Activated CD4-positive, CD25-positive, alpha-beta regulatory T cell treated with anti-CD3 and anti-CD28 coated beads, Interleukin-2, amount 50 U/mL, for 72 hours (primary cell): Measurements from ENCODE around the gene NXPH2.

ENCODE experiments used
- DNase-seq: peaks from one replicate; pipeline ENCODE4 v3.0.0; 2021

The NXPH2 gene

GRCh38 chr2:138779781-138780445, at the start of gene NXPH2:
Gene NXPH2 (minus strand): TSS chr2:138780390. CDS start chr2:138780241, 149 bp downstream.
- no peak for DNase-seq

DNA sequence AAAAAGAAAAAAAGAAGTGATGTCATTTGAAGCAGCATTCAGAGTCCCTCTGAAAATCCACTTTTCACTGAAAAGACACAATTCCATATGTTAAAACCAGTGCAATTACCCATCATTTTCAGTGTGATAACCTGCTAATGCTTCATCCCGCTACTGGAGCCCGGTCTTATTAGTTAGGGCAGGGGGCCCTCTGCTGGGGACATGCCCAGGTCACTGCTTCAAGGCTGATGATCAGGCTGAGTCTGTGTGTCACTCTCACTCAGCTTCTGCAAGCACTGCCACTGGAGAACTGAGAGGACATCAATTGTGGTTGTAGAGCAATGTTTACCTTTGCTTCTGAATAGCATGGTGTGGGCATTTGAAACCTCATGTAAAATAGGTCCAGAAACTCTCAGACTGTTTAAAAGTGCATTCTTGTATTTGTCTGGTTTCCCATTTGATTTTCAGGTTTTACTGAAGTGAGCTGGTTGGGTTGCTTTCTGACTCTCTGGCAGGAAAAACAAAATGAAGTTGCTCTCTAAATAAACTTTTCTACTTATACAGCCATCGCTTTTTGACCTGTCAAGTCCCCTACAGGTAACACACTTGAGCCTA, 49.2 kb upstream of the NXPH2 start:
- no peak for DNase-seq

DNA sequence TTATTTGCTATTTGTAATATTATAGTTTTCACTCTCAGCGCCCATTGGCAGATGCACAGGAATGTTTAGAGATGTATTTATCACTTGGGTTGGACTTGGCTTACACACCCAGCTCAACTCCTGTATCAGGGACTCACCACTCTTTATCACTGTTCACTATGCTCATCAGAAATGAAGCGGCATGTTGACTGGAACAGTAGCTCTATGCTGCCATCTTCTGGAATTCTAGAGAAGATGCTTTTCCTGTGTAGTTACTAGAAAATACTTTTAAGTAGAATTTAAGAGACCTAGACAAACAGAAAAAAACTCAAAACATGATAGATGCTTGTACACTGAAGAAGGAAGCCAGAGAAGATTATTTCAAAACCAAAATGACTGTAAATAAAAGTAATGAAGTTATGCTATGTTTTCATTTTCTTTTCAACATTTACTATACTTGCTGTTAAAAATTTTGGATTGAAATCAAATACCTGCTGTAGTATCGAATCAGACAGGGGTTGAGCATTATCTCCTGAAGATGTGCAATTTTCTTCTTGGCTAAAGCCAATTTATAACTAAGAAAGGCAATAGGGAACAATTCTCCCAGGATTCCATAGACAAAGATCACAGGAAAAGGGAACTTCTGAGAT, 47.4 kb upstream of the NXPH2 start:
- no peak for DNase-seq

DNA sequence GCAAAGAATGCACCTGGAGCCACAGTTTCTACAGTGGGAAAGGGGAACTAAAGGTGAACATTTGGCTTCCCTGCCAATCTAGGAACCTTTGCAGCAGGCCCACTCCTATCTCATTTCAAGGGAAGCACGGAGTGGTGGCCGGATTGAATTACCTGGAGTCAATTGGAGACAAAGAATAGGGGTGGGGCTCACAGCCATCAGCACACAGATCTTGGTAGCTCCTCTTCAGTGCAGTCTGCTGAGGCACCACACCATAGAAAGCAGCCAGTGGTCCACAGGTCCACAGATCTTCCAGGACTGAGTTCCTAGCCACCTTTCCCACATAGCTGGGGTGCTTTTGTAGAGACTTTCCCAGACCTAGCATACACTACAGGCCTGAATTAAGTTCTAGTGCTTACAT, 43.5 kb upstream of the NXPH2 start:
- DNase-seq: no peak

DNA sequence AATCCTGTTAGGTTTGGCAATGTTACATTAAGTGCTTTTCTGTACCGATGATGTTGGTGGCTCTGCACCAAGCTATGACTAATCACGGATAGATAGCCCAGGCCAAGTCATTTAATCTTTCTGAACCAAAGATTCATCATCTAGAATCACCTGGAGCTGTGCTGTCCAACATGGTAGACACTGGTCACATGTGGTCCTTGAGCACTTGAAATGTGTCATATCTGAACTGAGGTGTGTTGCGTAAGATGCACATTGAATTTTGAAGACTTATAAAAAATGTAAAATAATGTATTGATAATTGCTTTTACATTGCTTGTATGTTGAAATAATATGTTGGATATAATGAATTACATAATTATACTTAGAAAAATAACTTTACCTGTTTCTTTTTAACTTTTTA, 39.8 kb upstream of the NXPH2 start:
- no peak for DNase-seq

GRCh38 chr2:138818556-138818955, 38.4 kb upstream of the NXPH2 start:
- DNase-seq: no peak

- no peak for DNase-seq
Observed at GRCh38 chr2:138814123-138814898, 34.1 kb upstream of the NXPH2 start.

- no peak for DNase-seq
Observed at GRCh38 chr2:138811431-138811830, 31.2 kb upstream of the NXPH2 start.

DNA sequence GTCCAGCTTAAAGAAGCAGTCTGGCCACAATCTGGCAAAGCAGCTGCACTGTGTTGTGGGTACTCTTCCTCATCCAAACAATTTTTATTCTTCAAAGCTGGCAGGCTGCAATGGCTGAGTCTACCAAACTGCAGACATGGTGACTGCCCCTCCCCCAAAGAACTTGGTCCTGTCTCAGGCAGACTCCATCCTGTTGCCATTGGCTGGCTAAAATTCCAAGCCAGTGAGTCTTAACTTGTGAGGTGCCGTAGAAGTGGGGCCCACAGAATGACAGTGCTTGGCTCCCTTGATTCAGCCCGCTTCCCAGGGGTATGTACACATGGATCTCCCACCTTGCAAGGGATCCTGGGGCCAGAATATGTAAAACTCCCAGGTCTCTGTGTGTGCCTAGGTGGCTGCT, 14.5 kb upstream of the NXPH2 start:
- DNase-seq: no peak

GRCh38 chr2:138787053-138787666, 7.0 kb upstream of the NXPH2 start:
- DNase-seq: no peak

DNA sequence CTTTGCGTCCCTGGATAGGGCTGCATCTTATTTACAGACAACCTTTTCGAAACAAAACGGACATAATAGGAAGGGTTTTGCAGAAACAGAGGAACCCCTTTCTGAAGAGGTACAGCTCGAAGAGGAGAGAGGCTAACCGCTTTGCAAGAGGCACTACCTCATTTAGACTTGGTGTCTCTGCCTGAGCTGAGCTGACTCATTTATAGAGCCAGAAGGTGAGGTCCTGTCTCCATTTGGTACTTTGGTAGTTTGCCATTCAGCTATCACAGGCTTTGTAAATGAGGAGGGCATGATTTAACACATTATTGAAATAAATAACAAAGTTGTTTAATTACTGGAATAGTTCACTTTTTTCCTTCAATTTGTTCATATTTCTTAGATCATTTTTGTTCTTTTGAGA, 2.2 kb upstream of the NXPH2 start:
- DNase-seq: no peak

GRCh38 chr2:138780908-138781307, 718 bp upstream of the NXPH2 start:
- no peak for DNase-seq

DNA sequence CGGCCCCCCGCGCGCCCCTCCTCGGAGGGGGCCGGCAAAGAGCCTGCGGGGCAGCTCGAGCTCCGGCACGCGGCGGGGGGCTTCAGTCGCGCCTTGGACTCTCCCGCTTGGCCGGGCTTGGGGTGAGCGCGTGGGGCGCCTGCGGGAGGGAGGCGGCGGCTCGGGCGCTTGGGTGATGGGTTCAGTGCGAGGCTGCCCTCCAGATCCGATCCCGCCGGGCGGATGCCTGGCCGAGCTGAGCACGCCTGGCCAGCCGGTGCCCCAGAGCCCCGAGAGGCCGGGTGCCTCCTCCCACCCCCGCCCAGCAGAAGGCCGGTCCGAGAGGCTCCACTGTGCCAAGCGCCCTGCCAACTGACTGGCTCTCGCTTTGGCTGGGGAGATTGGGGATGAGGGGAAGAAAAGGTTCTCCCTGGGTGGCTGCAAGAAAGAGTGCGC, 273 bp upstream of the NXPH2 start:
- DNase-seq: no peak

- DNase-seq: no peak
Observed at GRCh38 chr2:138779406-138779780, 797 bp downstream of the NXPH2 start.

GRCh38 chr2:138777996-138778395, 2.2 kb downstream of the NXPH2 start:
- no peak for DNase-seq

DNA sequence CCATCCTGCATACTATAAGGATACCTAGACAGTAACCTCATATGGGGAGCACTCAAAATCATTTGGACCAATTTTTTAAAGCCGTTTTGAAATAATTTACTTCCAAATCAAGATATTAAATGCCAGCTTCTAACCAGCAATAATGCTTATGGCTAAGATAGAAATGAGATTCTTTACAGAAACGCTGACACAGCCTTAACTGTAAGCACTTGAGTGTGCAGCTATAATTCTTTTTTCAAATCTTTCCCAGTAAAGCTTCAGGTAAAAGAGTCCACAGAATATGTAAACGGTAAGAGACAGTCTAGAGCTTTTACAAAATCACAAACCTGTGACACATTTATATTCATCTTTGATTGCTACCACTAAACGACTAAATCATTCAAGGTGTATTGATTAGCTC, 4.5 kb downstream of the NXPH2 start:
- no peak for DNase-seq

DNA sequence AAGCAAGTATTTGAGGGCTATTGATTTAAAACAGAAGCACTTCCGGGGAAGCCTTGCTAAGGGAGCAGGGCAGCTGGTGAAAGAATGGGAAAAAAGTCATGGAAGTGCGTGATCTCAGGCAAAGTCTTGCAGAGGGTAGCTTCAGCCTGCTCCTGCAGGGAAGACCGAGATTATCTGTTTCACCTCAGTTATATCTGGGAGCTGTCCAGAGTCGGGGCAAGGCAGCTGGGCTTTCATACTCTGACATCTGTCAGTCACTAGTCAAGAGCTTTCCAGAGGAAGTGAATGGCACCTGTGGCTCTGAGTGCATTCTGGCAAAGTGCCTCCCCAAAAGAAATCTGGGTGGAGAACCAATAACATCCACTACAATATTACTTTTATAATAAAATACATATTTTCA, 8.7 kb downstream of the NXPH2 start:
- no peak for DNase-seq

GRCh38 chr2:138767101-138767500, 13.1 kb downstream of the NXPH2 start:
- DNase-seq: no peak

DNA sequence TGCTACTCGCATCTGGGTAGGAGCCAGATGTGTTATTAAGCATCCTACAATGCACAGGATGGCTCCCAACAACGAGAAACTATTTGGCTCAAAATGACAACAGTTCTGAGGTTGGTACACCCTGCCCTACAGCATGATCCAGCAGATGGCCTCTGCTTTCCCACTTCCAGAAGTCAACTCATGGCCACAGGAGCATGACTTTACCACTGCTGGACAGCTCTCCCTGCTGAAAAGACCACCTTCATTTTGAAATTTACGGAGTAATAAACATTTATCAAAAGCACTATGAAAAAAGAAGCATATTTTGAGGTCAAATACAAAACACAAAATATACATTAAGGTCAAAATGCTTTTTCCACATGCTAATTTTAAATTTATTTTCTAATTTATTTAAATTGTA, 13.7 kb downstream of the NXPH2 start:
- DNase-seq: no peak

- DNase-seq: no peak
Observed at GRCh38 chr2:138763971-138764370, 16.2 kb downstream of the NXPH2 start.

GRCh38 chr2:138762533-138762932, 17.7 kb downstream of the NXPH2 start:
- no peak for DNase-seq

- no peak for DNase-seq
Observed at GRCh38 chr2:138760676-138761075, 19.5 kb downstream of the NXPH2 start.

GRCh38 chr2:138757384-138757783, 22.8 kb downstream of the NXPH2 start:
- no peak for DNase-seq
